ENCODE measurements around the gene E2F6. TPM values are rescaled to one million over a fixed set of nuclear protein-coding genes. Genes with fewer than 3 reads are reported as not detected.

The E2F6 gene
- total and polyA plus RNA-seq, 9 of the 15 experiments (the other 6 are each of a cell fraction or from before 2014, with no cell fraction given) = 13.6 to 33.9 (median 26.1) TPM

GRCh38 chr2:11417946-11418585, 47.9 kb downstream of the E2F6 start (continued):
- no peak for TF ChIP-seq ZBTB9 (CRISPR knock-in tag; IDR thresholded peaks at IDR 0.05)
- no peak for TF ChIP-seq MAX (CRISPR knock-in tag; IDR thresholded peaks at IDR 0.05)
- TF ChIP-seq ZNF740 (CRISPR knock-in tag; IDR thresholded peaks at IDR 0.05) = no peak
- TF ChIP-seq ZNF740 (tag; IDR thresholded peaks at IDR 0.05) = no peak
- no peak for TF ChIP-seq SMAD3 (CRISPR knock-in tag; conservative IDR thresholded peaks at IDR 0.05)
- TF ChIP-seq CBX3 (IDR thresholded peaks at IDR 0.05; ENCODE audit: borderline replicate concordance in 1 of 2, low read length in 2 of 2) = peak in 1 of 2 experiments; percentile 95; a peak in 2 of 3 replicates
- TF ChIP-seq ARID4B (CRISPR knock-in tag; IDR thresholded peaks at IDR 0.05) = no peak
- no peak for TF ChIP-seq BCOR (IDR thresholded peaks at IDR 0.05)
- TF ChIP-seq BMI1 (IDR thresholded peaks at IDR 0.05; ENCODE audit: low read length) = no peak
- no peak for TF ChIP-seq TSC22D4 (tag; IDR thresholded peaks at IDR 0.05)
- TF ChIP-seq RBM25 (IDR thresholded peaks at IDR 0.05; ENCODE audit: low read depth, low read length, severe bottlenecking) = peak; percentile 77
- TF ChIP-seq GATA2 (CRISPR knock-in tag; IDR thresholded peaks at IDR 0.05) = no peak
- no peak for TF ChIP-seq PBX2 (CRISPR knock-in tag; IDR thresholded peaks at IDR 0.05; ENCODE audit: low read depth)
- TF ChIP-seq PBX2 (tag; conservative IDR thresholded peaks at IDR 0.05; ENCODE audit: low read depth) = peak; percentile 35; the same call in 1 of the 2 replicates
- TF ChIP-seq KDM1A (IDR thresholded peaks at IDR 0.05) = peak in 1 of 2 experiments; percentile 19; a peak in 1 of 4 replicates

Data from K562 (cell line).